ENCODE results near the gene CENPL. TPM values are rescaled to one million over a fixed set of nuclear protein-coding genes. Genes with fewer than 3 reads are reported as not detected.

Gene CENPL
- total RNA-seq, 1 donor from 2014 or later, result 8.4 TPM

GRCh38 chr1:173758980-173759379 lies 65.7 kb downstream of the CENPL start:
- DNase-seq (ENCODE audit: low spot score), result no peak

- DNase-seq (ENCODE audit: low spot score), result no peak
Observed at GRCh38 chr1:173758110-173758509, 66.6 kb downstream of the CENPL start.

GRCh38 chr1:173757666-173758065 lies 67.0 kb downstream of the CENPL start:
- DNase-seq (ENCODE audit: low spot score), result no peak

GRCh38 chr1:173753830-173754229 lies 70.9 kb downstream of the CENPL start:
- no peak for DNase-seq (ENCODE audit: low spot score)

Other genes starting within 250 kb of the CENPL start
- gene SLC9C2, start 221.8 kb downstream of the CENPL start, total RNA-seq, result 0.16 TPM
- gene TEX50, start 189.5 kb downstream of the CENPL start, total RNA-seq, result not detected
- gene ANKRD45, start 155.0 kb downstream of the CENPL start, total RNA-seq, result 0.29 TPM
- gene KLHL20, start 109.9 kb downstream of the CENPL start, total RNA-seq, result 33.0 TPM
- 14.7 TPM for gene DARS2, start 210 bp downstream of the CENPL start, total RNA-seq
- 223 TPM for gene GAS5, start 43.1 kb upstream of the CENPL start, total RNA-seq
- gene ZBTB37, start 43.5 kb upstream of the CENPL start, total RNA-seq, result 14.5 TPM
- not detected for gene SERPINC1, start 92.4 kb upstream of the CENPL start, total RNA-seq
- 37.0 TPM for gene RC3H1, start 197.5 kb upstream of the CENPL start, total RNA-seq

All from mesenteric fat pad (tissue), 1 donor.